Mesothelial cell of epicardium (in vitro differentiated cells): ENCODE data around the gene SETBP1. TPM values are rescaled to one million over a fixed set of nuclear protein-coding genes. Genes with fewer than 3 reads are reported as not detected.

Experiments
- DNase-seq, 2 experiments: peaks; one replicate each; pipeline ENCODE4 v3.0.0; 2021; ENCODE audit warnings: low spot score in 2 of 2; ENCODE audit not compliant: unreplicated experiment in 2 of 2
- H3K27ac Mint-ChIP-seq: 2 replicates; pipeline ENCODE4 v1.8.0; 2021; ENCODE audit warnings: mixed read lengths
- H3K27me3 Mint-ChIP-seq: 2 replicates; pipeline ENCODE4 v1.8.0; 2021; ENCODE audit warnings: low read depth, mixed read lengths
- H3K36me3 Mint-ChIP-seq: 2 replicates; pipeline ENCODE4 v1.8.0; 2021; ENCODE audit warnings: mixed read lengths
- H3K4me1 Mint-ChIP-seq: 2 replicates; pipeline ENCODE4 v1.8.0; 2021; ENCODE audit warnings: mixed read lengths
- H3K4me3 Mint-ChIP-seq: 2 replicates; pipeline ENCODE4 v1.8.0; 2021; ENCODE audit warnings: mild to moderate bottlenecking, moderate library complexity, mixed read lengths
- H3K9me3 Mint-ChIP-seq: 2 replicates; pipeline ENCODE4 v1.8.0; 2021; ENCODE audit warnings: mixed read lengths
- CTCF ChIP-seq: fragments of 200-600 bp; sonication (generic); IDR thresholded peaks from one replicate; pipeline ENCODE4 v1.5.0; 2021; ENCODE audit warnings: antibody characterized with exemption; ENCODE audit not compliant: unreplicated experiment
- total RNA-seq: library from RNA; stranded (reverse); gene quantifications from 3 replicates; pipeline ENCODE4 v1.2.1, GENCODE V29; 2021

The SETBP1 gene
- total RNA-seq, 1 donor from 2014 or later, result 47.7 TPM

DNA sequence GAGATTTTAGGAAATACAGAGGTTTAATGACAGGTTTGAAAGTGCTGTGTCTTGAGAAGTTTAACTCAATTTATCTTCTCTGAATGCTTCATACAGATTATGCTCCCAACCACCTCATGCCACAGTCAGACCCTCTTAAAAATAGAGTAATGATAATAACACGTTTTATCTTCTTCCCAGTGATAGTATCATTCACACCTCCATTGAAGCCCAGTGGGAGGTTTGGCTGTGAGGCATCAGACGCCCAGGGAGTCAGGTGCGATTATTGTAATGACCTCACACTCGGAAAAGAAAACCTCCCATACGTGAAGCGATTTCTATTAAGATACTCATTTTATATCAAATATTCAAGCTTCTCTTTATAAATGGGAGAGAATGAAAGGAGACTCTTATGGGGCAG lies 366.3 kb downstream of the SETBP1 start:
- no peaks in the 10 kb centered on the region for H3K27me3 Mint-ChIP-seq
- no peak for TF ChIP-seq CTCF
- H3K27ac Mint-ChIP-seq, result no peak overlapping the region
- DNase-seq, result no peak
- H3K4me1 Mint-ChIP-seq, result peaks cover 11% of the 10 kb centered on the region
- H3K36me3 Mint-ChIP-seq, result peaks cover 8% of the 10 kb centered on the region
- H3K4me3 Mint-ChIP-seq, result no peak overlapping the region
- peaks cover 5% of the 10 kb centered on the region for H3K9me3 Mint-ChIP-seq

- peaks cover 5% of the 10 kb centered on the region for H3K9me3 Mint-ChIP-seq
- no peak for DNase-seq
- peaks cover 11% of the 10 kb centered on the region for H3K4me1 Mint-ChIP-seq
- H3K4me3 Mint-ChIP-seq, result no peak overlapping the region
- no peak for TF ChIP-seq CTCF
- no peaks in the 10 kb centered on the region for H3K27me3 Mint-ChIP-seq
- H3K36me3 Mint-ChIP-seq, result peaks cover 10% of the 10 kb centered on the region
- no peak overlapping the region for H3K27ac Mint-ChIP-seq
Observed at GRCh38 chr18:45049578-45050319, 369.1 kb downstream of the SETBP1 start.

DNA sequence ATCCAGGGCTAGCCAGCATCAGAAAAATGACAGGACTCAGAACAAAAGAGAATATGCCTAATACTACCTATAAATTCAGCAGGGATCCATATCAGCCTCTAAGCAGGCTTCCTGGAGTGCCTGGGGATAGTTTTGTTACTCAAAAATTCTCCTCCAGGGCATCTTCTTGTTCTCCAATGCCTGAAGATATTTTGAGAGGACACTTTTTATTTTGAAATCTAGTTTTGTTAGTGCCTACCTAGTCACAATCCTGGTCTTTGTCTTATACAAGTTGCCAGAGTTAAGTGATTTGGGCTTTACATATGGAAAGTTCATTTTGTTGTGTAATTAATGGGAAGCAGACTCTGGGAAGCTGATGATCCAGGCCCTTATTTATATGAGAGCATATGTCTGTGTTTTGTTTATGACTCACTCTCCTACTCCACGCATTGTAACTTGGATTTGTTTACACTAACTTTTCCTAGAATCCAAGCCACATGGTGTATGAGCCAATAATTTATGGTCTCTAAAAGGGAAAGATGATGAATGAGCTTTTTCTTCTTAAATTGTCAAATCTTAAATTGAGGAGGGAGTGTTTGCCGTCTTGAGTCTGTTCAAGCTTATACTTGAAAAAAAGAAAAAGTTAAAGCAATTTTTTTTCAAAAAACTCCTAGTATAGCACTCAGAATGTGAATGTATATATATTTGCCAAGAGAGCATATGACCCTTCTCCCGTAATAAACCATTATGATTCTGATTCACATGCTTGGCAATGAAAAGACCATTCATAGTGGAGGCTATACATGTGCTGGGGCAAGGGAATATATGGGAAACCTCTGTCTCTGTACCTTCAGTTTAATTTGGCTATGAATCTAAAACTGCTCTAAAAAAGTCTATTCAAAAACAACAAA lies 370.3 kb downstream of the SETBP1 start:
- H3K4me3 Mint-ChIP-seq, result no peak overlapping the region
- no peaks in the 10 kb centered on the region for H3K27me3 Mint-ChIP-seq
- H3K27ac Mint-ChIP-seq, result peak overlapping the region; percentile 69
- TF ChIP-seq CTCF, result no peak
- DNase-seq, result no peak
- H3K36me3 Mint-ChIP-seq, result peaks cover 10% of the 10 kb centered on the region
- H3K4me1 Mint-ChIP-seq, result peaks cover 11% of the 10 kb centered on the region
- peaks cover 5% of the 10 kb centered on the region for H3K9me3 Mint-ChIP-seq

DNA sequence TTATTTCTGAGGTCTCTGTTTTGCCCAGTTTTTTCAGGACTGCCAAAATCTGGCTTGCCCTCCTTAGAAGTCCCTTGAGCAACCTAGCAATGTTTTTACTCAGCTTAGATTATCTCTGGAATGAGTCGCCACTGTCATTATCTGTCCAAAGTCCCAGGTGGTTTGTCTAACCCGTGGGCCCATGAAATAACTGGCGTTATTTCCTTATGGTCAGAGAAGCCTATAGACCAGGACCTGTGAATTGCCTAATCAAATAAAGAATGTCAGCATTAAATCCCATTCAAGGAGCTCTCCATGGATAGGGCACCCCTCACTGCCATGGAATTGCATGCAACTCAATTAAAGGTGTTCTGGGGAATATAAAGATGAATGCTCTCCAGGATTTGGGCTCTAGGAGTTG lies 373.9 kb downstream of the SETBP1 start:
- no peak overlapping the region for H3K4me3 Mint-ChIP-seq
- peaks cover 17% of the 10 kb centered on the region for H3K4me1 Mint-ChIP-seq
- H3K27me3 Mint-ChIP-seq, result no peaks in the 10 kb centered on the region
- peaks cover 2% of the 10 kb centered on the region for H3K36me3 Mint-ChIP-seq
- H3K9me3 Mint-ChIP-seq, result no peaks in the 10 kb centered on the region
- DNase-seq, result no peak
- no peak for TF ChIP-seq CTCF
- H3K27ac Mint-ChIP-seq, result no peak overlapping the region

GRCh38 chr18:45055811-45056210 lies 375.1 kb downstream of the SETBP1 start:
- Mint-ChIP-seq H3K27ac (no peak overlapping the region), H3K36me3 (peaks cover 2% of the 10 kb centered on the region), H3K4me3 (no peak overlapping the region), H3K9me3 (no peaks in the 10 kb centered on the region), H3K27me3 (no peaks in the 10 kb centered on the region), H3K4me1 (peaks cover 12% of the 10 kb centered on the region)
- TF ChIP-seq CTCF, result no peak
- no peak for DNase-seq
